Brain microvascular endothelial cell (primary cell): ENCODE measurements around the gene PRPF6.

Source experiments
- DNase-seq: peaks from one replicate; pipeline ENCODE4 v3.0.0-alpha.2; 2020
- H3K27ac ChIP-seq: fragments of 250-450 bp; sonication (Bioruptor Pico); 2 replicates; pipeline ENCODE4 v1.5.1; 2020; ENCODE audit warnings: mild to moderate bottlenecking, moderate library complexity
- H3K27me3 ChIP-seq: fragments of 250-450 bp; sonication (Bioruptor Pico); replicated peaks from 2 replicates; pipeline ENCODE4 v1.5.1; 2020; ENCODE audit warnings: mild to moderate bottlenecking
- H3K36me3 ChIP-seq: fragments of 250-450 bp; sonication (Bioruptor Pico); replicated peaks from 2 replicates; pipeline ENCODE4 v1.5.1; 2020; ENCODE audit warnings: mild to moderate bottlenecking
- H3K4me3 ChIP-seq: 2 replicates; pipeline ENCODE4 v1.5.1; 2011; ENCODE audit warnings: low read depth, mild to moderate bottlenecking, control low read depth, low read length, moderate library complexity
- in situ Hi-C: cut with HindIII; loops from 2 replicates; pipeline ENCODE4 v1.10.0; 2017; ENCODE audit warnings: low sequenced_read_pairs, low pct_ligation_motif_present
- TF ChIP-seq, protein P1 (sequence below): IDR thresholded peaks from 2 replicates; pipeline ENCODE4 v1.5.1; 2011; ENCODE audit warnings: low read depth, mild to moderate bottlenecking, moderate library complexity, low read length, control low read depth, inconsistent platforms; ENCODE audit errors: missing control alignments

PRPF6 gene

DNA sequence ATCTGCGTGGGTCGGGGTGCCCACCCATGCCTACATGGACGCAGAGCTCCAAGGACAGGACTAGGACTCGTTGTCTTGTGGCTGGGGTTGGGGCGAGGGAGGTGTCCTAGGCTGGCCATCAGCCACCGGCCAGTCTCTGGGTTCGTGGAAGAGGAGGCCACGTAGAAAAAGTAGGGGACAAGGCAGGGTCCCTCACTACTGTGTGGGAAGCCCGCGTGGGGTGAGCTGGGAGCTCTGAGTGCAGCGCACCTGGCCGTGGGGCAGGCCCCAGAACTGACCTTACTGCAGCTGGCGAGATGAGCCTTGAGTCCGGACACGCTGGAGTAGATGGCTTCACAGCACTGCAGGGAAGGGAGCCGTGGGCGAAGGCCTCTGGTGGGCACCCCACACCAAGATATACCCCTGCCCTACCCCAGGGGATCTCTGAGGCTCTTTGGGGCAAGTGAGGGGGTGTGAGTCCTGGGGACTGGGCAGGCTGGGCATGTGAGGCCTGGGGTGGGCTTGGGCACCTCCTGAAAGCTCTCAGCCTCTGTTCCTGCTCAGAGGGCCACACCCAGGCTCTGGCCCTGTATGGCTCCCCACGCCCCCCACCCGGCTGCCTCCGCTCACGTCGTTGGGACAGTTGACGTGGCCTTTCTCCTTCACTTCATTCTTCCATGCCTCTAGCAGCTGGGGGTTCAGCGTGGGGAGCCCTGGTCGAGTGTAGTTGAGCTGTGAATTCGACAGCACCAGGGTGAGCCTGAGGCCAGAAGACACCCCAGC, 19.1 kb upstream of the PRPF6 start:
- Histone ChIP-seq H3K27ac (no peak overlapping the region), H3K4me3 (no peak overlapping the region), H3K36me3 (peaks cover 54% of the 10 kb centered on the region), H3K27me3 (no peaks in the 10 kb centered on the region)
- no peak for DNase-seq
- TF ChIP-seq, protein P1, sequence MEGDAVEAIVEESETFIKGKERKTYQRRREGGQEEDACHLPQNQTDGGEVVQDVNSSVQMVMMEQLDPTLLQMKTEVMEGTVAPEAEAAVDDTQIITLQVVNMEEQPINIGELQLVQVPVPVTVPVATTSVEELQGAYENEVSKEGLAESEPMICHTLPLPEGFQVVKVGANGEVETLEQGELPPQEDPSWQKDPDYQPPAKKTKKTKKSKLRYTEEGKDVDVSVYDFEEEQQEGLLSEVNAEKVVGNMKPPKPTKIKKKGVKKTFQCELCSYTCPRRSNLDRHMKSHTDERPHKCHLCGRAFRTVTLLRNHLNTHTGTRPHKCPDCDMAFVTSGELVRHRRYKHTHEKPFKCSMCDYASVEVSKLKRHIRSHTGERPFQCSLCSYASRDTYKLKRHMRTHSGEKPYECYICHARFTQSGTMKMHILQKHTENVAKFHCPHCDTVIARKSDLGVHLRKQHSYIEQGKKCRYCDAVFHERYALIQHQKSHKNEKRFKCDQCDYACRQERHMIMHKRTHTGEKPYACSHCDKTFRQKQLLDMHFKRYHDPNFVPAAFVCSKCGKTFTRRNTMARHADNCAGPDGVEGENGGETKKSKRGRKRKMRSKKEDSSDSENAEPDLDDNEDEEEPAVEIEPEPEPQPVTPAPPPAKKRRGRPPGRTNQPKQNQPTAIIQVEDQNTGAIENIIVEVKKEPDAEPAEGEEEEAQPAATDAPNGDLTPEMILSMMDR: no peak
- in situ Hi-C loops: no loop called here

DNA sequence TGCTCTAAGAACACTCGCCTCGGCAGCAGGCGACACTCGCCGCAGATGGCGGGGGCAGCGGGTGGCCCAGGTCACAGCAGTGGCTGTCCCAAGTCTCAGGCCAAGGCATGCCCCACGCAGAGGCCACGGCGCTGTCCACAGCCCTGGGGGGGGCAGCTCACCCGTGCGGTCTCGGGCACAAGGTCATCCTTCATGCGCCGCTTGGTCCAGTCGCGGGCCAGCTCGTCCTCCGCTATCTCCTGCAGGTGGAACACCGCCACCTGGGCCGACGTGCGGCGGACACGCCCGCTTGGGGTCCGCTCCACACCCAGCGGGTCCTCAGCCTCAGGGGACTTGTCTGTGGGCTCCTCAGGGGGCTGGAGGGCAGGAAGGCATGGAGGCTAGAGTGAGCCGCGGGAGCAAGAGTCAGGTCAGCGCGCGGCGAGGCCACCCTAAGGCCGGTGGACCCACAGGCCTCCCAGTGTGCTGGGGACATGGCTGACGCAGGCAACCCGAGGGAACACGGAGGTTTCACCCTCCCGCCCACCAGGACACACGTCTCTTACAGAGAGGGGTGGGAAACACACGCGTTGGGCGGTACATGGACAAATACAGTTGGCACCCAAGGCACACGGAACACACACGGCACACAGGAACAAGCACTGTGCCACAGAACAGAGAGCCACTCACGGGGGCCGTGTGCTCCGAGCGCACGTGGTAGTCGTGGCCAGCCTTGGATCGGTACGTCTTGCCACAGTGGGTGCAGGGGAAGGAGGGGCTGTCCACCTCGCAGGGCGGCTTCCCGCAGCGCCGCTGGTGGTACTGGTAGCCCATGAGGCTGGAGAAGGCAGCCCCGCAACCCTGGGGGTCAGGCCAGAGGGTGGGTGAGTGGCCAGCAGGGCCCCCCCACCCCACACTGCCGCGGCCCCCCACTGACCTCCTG, 18.2 kb upstream of the PRPF6 start:
- H3K27ac ChIP-seq: no peak overlapping the region
- no peak overlapping the region for H3K4me3 ChIP-seq
- no peak for DNase-seq
- TF ChIP-seq, protein P1: no peak
- H3K27me3 ChIP-seq: no peaks in the 10 kb centered on the region
- in situ Hi-C loops: no loop called here
- peaks cover 62% of the 10 kb centered on the region for H3K36me3 ChIP-seq

DNA sequence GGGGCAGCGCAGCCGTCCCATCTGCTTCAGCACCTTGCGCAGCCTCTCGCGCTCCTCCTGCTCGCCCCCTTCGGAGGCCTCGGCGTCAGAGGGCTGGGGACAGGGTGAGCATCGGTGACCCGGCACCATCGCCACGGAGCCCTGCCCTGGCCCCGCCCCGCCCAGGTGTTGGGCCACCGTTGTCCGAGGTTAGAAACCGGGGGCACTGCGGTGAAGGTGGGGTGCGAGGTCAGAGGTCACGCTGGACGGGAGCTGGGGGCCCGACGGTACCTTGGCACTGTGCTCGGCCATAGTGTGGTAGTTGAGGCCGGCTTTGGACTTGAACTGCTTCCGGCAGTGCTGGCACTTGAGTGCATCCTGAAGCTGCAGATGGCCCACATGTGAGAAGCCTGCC, 17.6 kb upstream of the PRPF6 start:
- H3K27me3 ChIP-seq: no peaks in the 10 kb centered on the region
- in situ Hi-C loops: no loop called here
- peaks cover 67% of the 10 kb centered on the region for H3K36me3 ChIP-seq
- H3K27ac ChIP-seq: no peak overlapping the region
- H3K4me3 ChIP-seq: no peak overlapping the region
- no peak for DNase-seq
- TF ChIP-seq, protein P1: no peak

DNA sequence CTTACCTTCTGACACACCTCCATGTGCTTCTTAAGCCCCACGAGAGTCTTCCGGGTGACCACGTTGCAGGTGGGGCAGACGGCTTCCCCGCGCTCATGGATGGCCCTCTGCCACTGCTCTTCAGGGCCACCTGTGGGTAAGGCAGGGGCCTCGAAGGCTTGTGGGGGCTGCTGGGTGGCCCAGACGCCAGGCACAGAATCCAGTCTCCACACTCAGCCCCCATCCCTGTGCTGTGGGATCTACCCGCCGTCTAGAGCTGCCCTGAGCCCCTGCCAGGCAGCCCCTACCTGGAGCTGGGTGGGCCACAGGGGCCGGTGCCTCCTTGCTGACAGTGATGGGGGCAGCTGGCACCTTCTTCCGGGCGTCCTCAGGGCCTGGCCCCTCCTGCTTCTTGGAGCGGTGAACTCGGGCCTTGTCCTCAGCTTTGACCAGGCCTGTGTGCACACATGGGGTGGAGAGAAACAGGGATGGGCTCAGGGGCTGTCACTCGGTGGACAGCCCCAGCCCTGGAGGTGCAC, 17.1 kb upstream of the PRPF6 start:
- no peak overlapping the region for H3K4me3 ChIP-seq
- no peaks in the 10 kb centered on the region for H3K27me3 ChIP-seq
- DNase-seq: no peak
- TF ChIP-seq, protein P1: no peak
- in situ Hi-C loops: no loop called here
- H3K27ac ChIP-seq: no peak overlapping the region
- peaks cover 67% of the 10 kb centered on the region for H3K36me3 ChIP-seq

DNA sequence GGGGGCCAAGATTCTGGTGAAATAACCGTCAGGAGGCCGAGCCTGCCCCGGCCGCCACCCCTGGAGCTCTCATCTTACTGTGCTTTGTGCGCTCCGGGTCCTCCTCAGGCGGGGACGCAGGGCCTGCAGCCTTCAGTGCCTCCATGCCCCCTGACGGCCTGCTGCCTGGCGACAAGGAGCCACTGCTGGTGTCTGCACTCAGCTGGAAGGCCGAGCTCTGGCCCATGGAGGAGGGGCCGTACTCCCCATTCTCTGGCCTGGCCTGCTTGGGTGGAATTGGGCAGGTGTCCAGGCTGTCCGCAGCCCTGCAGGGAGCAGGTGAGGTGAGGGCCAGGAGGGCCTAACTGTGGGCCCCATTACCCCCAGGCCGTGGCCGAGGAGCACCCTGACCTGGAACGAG, 16.5 kb upstream of the PRPF6 start:
- DNase-seq: no peak
- TF ChIP-seq, protein P1: no peak
- H3K36me3 ChIP-seq: peaks cover 63% of the 10 kb centered on the region
- in situ Hi-C loops: no loop called here
- no peak overlapping the region for H3K27ac ChIP-seq
- no peak overlapping the region for H3K4me3 ChIP-seq
- no peaks in the 10 kb centered on the region for H3K27me3 ChIP-seq
